Parathyroid adenoma (tissue), 2 donors: ENCODE results near the gene OBSCN.

ENCODE experiments used
- H2AFZ ChIP-seq: fragments of 300-600 bp; sonication (generic); one replicate; pipeline ENCODE4 v1.7.0; 2017; ENCODE audit warnings: antibody characterized with exemption, mild to moderate bottlenecking
- H3K27ac ChIP-seq: fragments of 300-600 bp; sonication (generic); one replicate; pipeline ENCODE4 v1.7.0; 2017
- H3K27me3 ChIP-seq: fragments of 300-600 bp; sonication (generic); one replicate; pipeline ENCODE4 v1.7.0; 2017; ENCODE audit warnings: low read length; ENCODE audit not compliant: control insufficient read depth, insufficient read depth
- H3K36me3 ChIP-seq: fragments of 300-600 bp; sonication (generic); one replicate; pipeline ENCODE4 v1.7.0; 2017; ENCODE audit warnings: low read length; ENCODE audit not compliant: control insufficient read depth, insufficient read depth
- H3K4me1 ChIP-seq: fragments of 300-600 bp; sonication (generic); one replicate; pipeline ENCODE4 v1.7.0; 2017; ENCODE audit warnings: control low read depth
- H3K4me2 ChIP-seq: fragments of 300-600 bp; sonication (generic); one replicate; pipeline ENCODE4 v1.7.0; 2017; ENCODE audit warnings: low read length
- H3K4me3 ChIP-seq: fragments of 300-600 bp; sonication (generic); one replicate; pipeline ENCODE4 v1.7.0; 2017; ENCODE audit warnings: low read depth, low read length
- H3K79me2 ChIP-seq: fragments of 300-600 bp; sonication (generic); one replicate; pipeline ENCODE4 v1.7.0; 2017; ENCODE audit warnings: control low read depth
- H3K9ac ChIP-seq: fragments of 300-600 bp; sonication (generic); one replicate; pipeline ENCODE4 v1.7.0; 2017; ENCODE audit warnings: mild to moderate bottlenecking
- H3K9me3 ChIP-seq: fragments of 300-600 bp; sonication (generic); one replicate; pipeline ENCODE4 v1.7.0; 2017; ENCODE audit warnings: low read length; ENCODE audit not compliant: control insufficient read depth
- TF ChIP-seq, protein P1 (sequence below): fragments of 300-600 bp; sonication (generic); IDR thresholded peaks from one replicate; pipeline ENCODE4 v1.7.0; 2017; ENCODE audit warnings: antibody characterized with exemption, mild to moderate bottlenecking
- donor health status: primary hyperparathyroidism.

The OBSCN gene

DNA sequence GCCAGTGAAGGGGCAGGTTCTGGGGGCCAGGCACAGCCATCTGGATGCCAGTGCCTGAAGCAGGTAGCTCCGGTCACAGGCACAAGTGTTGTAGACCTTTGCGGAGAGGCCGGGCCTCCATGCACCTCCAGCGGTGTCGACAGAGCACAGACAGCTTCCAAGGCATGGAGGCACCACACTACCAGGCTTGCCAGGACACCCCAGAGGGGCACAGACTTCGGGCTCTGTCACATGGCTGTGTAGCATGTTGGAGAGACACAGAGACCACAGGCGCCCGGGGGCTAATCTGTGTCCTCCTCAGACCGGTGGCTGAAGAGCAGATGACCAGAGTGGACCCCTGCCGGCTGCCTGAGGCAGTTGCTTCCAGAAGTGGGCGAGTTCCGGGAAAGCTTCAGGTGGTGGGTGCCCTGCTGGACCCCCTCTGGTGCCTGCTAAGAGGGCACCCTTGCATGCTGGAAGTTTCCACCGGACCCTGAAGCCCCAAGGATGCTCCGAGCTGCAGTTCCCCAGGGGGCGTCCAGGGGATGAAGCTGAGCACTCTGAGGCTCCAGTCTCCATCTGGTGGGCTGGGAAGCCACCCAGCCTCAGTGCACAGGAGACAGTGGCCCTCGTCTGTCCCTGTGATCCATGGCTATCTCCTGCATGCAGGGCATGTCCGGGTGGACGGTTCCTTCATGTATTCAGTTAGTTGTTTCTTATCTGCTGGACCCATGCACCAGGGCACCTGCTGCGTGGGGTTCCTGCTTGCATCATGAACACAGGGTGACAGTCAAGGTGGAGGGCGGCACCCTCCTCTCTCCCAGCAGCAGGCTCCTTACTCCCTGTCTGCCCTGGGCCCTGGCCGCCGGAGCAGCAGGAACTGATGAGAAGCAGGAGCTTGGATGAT lies 82.4 kb downstream of the OBSCN start:
- Histone ChIP-seq H3K27me3 (no peaks in the 10 kb centered on the region), H3K27ac (no peak overlapping the region), H3K4me2 (no peak overlapping the region), H2AFZ (no peak overlapping the region), H3K4me3 (no peak overlapping the region), H3K36me3 (no peaks in the 10 kb centered on the region), H3K9ac (no peak overlapping the region), H3K79me2 (no peaks in the 10 kb centered on the region), H3K4me1 (no peaks in the 10 kb centered on the region), H3K9me3 (no peaks in the 10 kb centered on the region)
- TF ChIP-seq, protein P1, sequence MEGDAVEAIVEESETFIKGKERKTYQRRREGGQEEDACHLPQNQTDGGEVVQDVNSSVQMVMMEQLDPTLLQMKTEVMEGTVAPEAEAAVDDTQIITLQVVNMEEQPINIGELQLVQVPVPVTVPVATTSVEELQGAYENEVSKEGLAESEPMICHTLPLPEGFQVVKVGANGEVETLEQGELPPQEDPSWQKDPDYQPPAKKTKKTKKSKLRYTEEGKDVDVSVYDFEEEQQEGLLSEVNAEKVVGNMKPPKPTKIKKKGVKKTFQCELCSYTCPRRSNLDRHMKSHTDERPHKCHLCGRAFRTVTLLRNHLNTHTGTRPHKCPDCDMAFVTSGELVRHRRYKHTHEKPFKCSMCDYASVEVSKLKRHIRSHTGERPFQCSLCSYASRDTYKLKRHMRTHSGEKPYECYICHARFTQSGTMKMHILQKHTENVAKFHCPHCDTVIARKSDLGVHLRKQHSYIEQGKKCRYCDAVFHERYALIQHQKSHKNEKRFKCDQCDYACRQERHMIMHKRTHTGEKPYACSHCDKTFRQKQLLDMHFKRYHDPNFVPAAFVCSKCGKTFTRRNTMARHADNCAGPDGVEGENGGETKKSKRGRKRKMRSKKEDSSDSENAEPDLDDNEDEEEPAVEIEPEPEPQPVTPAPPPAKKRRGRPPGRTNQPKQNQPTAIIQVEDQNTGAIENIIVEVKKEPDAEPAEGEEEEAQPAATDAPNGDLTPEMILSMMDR, result no peak

DNA sequence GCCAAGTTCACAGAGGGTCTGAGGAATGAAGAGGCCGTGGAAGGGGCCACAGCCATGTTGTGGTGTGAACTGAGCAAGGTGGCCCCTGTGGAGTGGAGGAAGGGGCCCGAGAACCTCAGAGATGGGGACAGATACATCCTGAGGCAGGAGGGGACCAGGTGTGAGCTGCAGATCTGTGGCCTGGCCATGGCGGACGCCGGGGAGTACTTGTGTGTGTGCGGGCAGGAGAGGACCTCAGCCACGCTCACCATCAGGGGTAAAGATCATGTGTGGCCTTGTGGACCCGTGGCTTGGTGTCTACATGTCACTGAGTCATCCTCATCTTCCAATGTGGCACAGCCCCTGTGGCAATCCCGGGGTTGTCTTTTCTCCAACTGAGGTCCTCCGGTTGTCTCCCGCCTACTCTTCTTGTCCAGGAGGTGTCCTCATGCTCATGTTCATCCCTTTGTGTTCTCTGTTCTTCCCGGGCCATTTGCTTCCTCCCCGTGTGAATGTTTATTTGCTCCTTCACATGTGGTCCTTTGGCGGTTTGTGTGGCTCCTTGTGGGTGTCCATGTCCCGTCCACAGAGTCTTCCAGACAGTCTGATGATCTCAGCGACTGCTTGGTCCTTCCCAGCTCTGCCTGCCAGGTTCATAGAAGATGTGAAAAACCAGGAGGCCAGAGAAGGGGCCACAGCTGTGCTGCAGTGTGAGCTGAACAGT lies 84.2 kb downstream of the OBSCN start:
- H3K27ac ChIP-seq, result no peak overlapping the region
- no peak overlapping the region for H2AFZ ChIP-seq
- H3K9ac ChIP-seq, result no peak overlapping the region
- H3K79me2 ChIP-seq, result no peaks in the 10 kb centered on the region
- no peak overlapping the region for H3K4me2 ChIP-seq
- TF ChIP-seq, protein P1, result no peak
- H3K9me3 ChIP-seq, result no peaks in the 10 kb centered on the region
- no peak overlapping the region for H3K4me3 ChIP-seq
- H3K36me3 ChIP-seq, result no peaks in the 10 kb centered on the region
- H3K4me1 ChIP-seq, result no peaks in the 10 kb centered on the region
- no peaks in the 10 kb centered on the region for H3K27me3 ChIP-seq

DNA sequence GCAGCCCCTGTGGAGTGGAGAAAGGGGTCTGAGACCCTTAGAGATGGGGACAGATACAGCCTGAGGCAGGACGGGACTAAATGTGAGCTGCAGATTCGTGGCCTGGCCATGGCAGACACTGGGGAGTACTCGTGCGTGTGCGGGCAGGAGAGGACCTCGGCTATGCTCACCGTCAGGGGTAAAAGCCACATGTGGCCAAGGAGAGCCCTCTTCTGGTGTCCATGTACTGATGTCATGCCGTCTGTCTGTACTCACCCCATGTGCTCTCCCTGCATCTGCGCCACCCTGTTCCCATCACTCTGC lies 84.7 kb downstream of the OBSCN start:
- Histone ChIP-seq H3K9me3 (no peaks in the 10 kb centered on the region), H3K4me2 (no peak overlapping the region), H3K27ac (no peak overlapping the region), H2AFZ (no peak overlapping the region), H3K9ac (no peak overlapping the region), H3K4me1 (no peaks in the 10 kb centered on the region), H3K4me3 (no peak overlapping the region), H3K27me3 (no peaks in the 10 kb centered on the region), H3K36me3 (no peaks in the 10 kb centered on the region), H3K79me2 (no peaks in the 10 kb centered on the region)
- TF ChIP-seq, protein P1, result no peak

DNA sequence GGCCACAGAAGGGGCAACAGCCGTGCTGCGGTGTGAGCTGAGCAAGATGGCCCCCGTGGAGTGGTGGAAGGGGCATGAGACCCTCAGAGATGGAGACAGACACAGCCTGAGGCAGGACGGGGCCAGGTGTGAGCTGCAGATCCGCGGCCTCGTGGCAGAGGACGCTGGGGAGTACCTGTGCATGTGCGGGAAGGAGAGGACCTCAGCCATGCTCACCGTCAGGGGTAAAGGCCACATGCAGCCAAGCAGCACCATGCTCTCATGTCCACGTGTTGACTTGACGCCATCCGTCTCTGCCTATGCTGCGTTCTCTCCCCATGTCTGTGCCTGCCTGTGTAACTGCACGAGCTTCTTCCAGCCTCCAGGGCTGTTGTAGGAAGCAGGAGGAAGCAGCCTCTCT lies 85.5 kb downstream of the OBSCN start:
- H3K4me1 ChIP-seq, result no peaks in the 10 kb centered on the region
- no peak overlapping the region for H3K27ac ChIP-seq
- TF ChIP-seq, protein P1, result no peak
- no peak overlapping the region for H3K4me2 ChIP-seq
- H2AFZ ChIP-seq, result no peak overlapping the region
- no peak overlapping the region for H3K9ac ChIP-seq
- H3K27me3 ChIP-seq, result no peaks in the 10 kb centered on the region
- no peaks in the 10 kb centered on the region for H3K79me2 ChIP-seq
- H3K9me3 ChIP-seq, result no peaks in the 10 kb centered on the region
- no peaks in the 10 kb centered on the region for H3K36me3 ChIP-seq
- no peak overlapping the region for H3K4me3 ChIP-seq
